Gastrocnemius medialis (tissue), 4 donors: Measurements from ENCODE around the gene OSTF1.

Source experiments
- POLR2A ChIP-seq, 2 donors: fragments of 450-650 bp; IDR thresholded peaks; one replicate each; pipeline ENCODE4 v1.6.1; 2017; ENCODE audit warnings: antibody characterized with exemption in 2 of 2, mild to moderate bottlenecking in 2 of 2, moderate library complexity in 2 of 2
- TF ChIP-seq, protein P1 (sequence below), 5 experiments: fragments of 450-650 bp in 3 of 5; fragments of 200-600 bp in 2 of 5; sonication (generic) in 2 of 5; IDR thresholded peaks in 4 of 5; conservative IDR thresholded peaks in 1 of 5; 1 replicate in 4 of 5; 2 replicates in 1 of 5; pipeline ENCODE4 v1.5.1; 2016 to 2019; ENCODE audit warnings: antibody characterized with exemption in 5 of 5, mild to moderate bottlenecking in 3 of 5, moderate library complexity in 3 of 5

DNA sequence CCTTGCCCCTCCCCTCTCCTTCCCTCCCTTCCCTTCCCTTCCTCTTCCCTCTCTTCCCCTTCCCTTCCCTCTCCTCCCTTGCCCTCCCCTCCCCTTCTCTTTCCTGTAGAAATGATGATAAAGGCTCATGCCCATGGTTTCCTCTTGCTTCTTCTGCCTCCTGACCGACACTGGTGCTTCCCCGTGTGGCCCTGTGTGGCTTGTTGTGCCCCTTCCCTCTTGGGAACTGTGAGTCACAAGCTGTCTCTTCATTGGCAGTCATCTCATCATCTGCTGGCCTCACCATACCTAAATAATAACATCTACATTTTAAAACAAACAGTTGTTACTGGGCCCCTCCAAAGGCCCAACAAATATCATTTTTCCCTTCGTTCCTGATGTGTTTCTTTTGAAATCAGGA lies 48.5 kb upstream of the OSTF1 start:
- TF ChIP-seq, protein P1, sequence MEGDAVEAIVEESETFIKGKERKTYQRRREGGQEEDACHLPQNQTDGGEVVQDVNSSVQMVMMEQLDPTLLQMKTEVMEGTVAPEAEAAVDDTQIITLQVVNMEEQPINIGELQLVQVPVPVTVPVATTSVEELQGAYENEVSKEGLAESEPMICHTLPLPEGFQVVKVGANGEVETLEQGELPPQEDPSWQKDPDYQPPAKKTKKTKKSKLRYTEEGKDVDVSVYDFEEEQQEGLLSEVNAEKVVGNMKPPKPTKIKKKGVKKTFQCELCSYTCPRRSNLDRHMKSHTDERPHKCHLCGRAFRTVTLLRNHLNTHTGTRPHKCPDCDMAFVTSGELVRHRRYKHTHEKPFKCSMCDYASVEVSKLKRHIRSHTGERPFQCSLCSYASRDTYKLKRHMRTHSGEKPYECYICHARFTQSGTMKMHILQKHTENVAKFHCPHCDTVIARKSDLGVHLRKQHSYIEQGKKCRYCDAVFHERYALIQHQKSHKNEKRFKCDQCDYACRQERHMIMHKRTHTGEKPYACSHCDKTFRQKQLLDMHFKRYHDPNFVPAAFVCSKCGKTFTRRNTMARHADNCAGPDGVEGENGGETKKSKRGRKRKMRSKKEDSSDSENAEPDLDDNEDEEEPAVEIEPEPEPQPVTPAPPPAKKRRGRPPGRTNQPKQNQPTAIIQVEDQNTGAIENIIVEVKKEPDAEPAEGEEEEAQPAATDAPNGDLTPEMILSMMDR (IDR thresholded peaks at IDR 0.05 in 4 of 5, conservative IDR thresholded peaks at IDR 0.05 in 1 of 5), result no peak
- TF ChIP-seq POLR2A (IDR thresholded peaks at IDR 0.05), result no peak
